Right hindlimb (tissue), 1 donor: ENCODE data around the gene SCN3A.

ENCODE experiments used
- DNase-seq: peaks from one replicate; pipeline ENCODE4 v3.0.0-alpha.2; 2018

The SCN3A gene

GRCh38 chr2:165044505-165045303 is 159.1 kb downstream of the SCN3A start:
- no peak for DNase-seq
